CD4-positive, CD25-positive, alpha-beta regulatory T cell (primary cell): ENCODE results near the gene PLXDC1. TPM values are rescaled to one million over a fixed set of nuclear protein-coding genes. Genes with fewer than 3 reads are reported as not detected.
"Not testable (repeated sequence)": the region's sequence is repeated elsewhere in the genome, so short reads cannot be mapped to it uniquely, and the experiment has no call there.

Experiments
- ATAC-seq, 2 donors: fragments of 150-1000 bp; cut with Tn5 transposase; one replicate each; pipeline ENCODE4 v1.10.0; 2021; ENCODE audit warnings: low read depth in 2 of 2, moderate number of reproducible peaks in 2 of 2, moderate library complexity in 1 of 2
- DNase-seq, 3 donors: peaks; one replicate each; pipeline versions ENCODE4 v3.0.0 to v3.0.0-alpha.2; 2012 to 2022; ENCODE audit warnings: mixed read lengths in 1 of 3
- H3K27ac ChIP-seq: one replicate; pipeline ENCODE4 v1.7.0; 2013; ENCODE audit warnings: mild to moderate bottlenecking, low read length; ENCODE audit not compliant: insufficient read depth, poor library complexity, severe bottlenecking
- H3K27me3 ChIP-seq: one replicate; pipeline ENCODE4 v1.7.0; 2013; ENCODE audit warnings: low read length; ENCODE audit not compliant: control insufficient read depth, insufficient read depth
- H3K36me3 ChIP-seq: one replicate; pipeline ENCODE4 v1.7.0; 2013; ENCODE audit warnings: mild to moderate bottlenecking, low read length, moderate library complexity; ENCODE audit not compliant: control insufficient read depth, insufficient read depth
- H3K4me1 ChIP-seq: 2 replicates; pipeline ENCODE4 v1.7.0; 2013; ENCODE audit warnings: mild to moderate bottlenecking, low read length; ENCODE audit not compliant: insufficient read depth, control insufficient read depth, poor library complexity, severe bottlenecking
- H3K4me3 ChIP-seq: one replicate; pipeline ENCODE4 v1.7.0; 2013; ENCODE audit warnings: low read depth, mild to moderate bottlenecking, low read length, moderate library complexity
- H3K9me3 ChIP-seq, 2 experiments: 1 replicate in 1 of 2; 2 replicates in 1 of 2; pipeline ENCODE4 v1.7.0; 2013; ENCODE audit warnings: low read length in 2 of 2, mild to moderate bottlenecking in 1 of 2, moderate library complexity in 1 of 2; ENCODE audit not compliant: control insufficient read depth in 2 of 2
- H3K27ac Mint-ChIP-seq, 3 donors: one replicate each; pipeline ENCODE4 v1.8.0; 2020 to 2022; ENCODE audit warnings: mild to moderate bottlenecking in 3 of 3, mixed read lengths in 3 of 3, moderate library complexity in 2 of 3
- H3K27me3 Mint-ChIP-seq: one replicate; pipeline ENCODE4 v1.8.0; 2022; ENCODE audit warnings: mild to moderate bottlenecking, mixed read lengths
- H3K36me3 Mint-ChIP-seq: one replicate; pipeline ENCODE4 v1.8.0; 2020; ENCODE audit warnings: mixed read lengths
- H3K4me1 Mint-ChIP-seq, 4 donors: one replicate each; pipeline ENCODE4 v1.8.0; 2020 to 2022; ENCODE audit warnings: mixed read lengths in 4 of 4, mild to moderate bottlenecking in 1 of 4
- H3K4me3 Mint-ChIP-seq, 4 donors: one replicate each; pipeline ENCODE4 v1.8.0; 2020 to 2022; ENCODE audit warnings: mild to moderate bottlenecking in 4 of 4, mixed read lengths in 4 of 4, moderate library complexity in 3 of 4
- H3K9me3 Mint-ChIP-seq, 7 donors: one replicate each; pipeline ENCODE4 v1.8.0; 2020 to 2022; ENCODE audit warnings: mixed read lengths in 7 of 7, mild to moderate bottlenecking in 3 of 7, moderate library complexity in 2 of 7
- polyA plus RNA-seq, 4 donors: library from polyadenylated mRNA; unstranded; fragments of 300-500 nt; fragmentation: Illumina TruSeq; gene quantifications; one replicate each; pipeline ENCODE4 v1.2.3, GENCODE V29; 2021
- total RNA-seq: library from RNA; stranded (reverse); gene quantifications from one replicate; pipeline ENCODE4 v1.2.3, GENCODE V29; 2022

PLXDC1 gene
- total and polyA plus RNA-seq, 5 donors from 2014 or later = 0.27 to 12.9 (median 1.7) TPM

DNA sequence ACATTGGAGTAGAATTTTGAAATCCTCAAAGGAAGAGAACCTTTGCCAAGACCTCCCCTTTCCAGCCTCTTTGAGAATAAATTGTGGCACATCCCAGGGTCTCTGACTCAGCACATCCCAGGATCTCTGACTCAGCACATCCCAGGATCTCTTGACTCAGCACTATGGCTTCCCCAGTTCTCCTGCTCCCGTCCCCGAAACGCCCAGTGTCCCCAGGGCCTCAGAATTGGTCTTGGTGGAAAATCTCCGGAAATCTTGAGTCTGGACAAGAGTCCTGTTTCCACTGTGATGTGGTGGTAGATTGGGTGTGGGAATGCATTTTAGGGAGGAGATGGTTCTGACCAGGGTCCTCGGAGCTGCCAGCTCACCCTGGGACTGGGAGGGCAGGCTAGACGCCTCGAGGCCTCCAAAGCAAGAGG, 19.2 kb downstream of the PLXDC1 start:
- Histone ChIP-seq H3K27ac (no peak overlapping the region), H3K4me3 (no peak overlapping the region), H3K27me3 (no peaks in the 10 kb centered on the region), H3K9me3 (no peaks in the 10 kb centered on the region), H3K4me1 (no peaks in the 10 kb centered on the region), H3K36me3 (no peaks in the 10 kb centered on the region)
- Mint-ChIP-seq H3K36me3 (no peaks in the 10 kb centered on the region), H3K27ac (peak overlapping the region in 1 of 3 donors; percentile 42), H3K27me3 (peaks cover 5% of the 10 kb centered on the region), H3K4me1 (peaks cover 0 to 2% (median 0%) of the 10 kb centered on the region in 4 donors), H3K9me3 (peaks cover 0 to 3% (median 0%) of the 10 kb centered on the region in 7 donors), H3K4me3 (no peak overlapping the region)
- DNase-seq (no peak), ATAC-seq (no peak)

DNA sequence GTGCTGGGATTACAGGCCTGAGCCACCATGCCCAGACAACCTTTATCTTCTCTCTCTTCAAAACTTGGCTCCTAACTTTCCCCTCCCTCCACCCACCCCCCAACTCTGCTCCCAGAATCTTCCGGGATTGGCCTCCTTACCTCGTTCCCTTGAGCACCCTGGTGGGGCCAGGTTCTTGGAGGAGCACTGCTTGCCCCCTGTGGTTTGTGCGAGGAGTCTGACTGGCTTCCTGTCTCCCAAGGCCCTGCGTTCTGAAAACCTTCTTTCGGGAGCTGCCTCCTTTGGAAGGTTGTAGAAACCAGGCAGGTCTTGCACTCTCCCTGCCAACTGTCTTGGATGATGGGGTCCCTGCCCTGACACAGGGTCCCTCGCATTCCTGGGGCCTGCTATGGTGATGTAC, 19.8 kb downstream of the PLXDC1 start:
- H3K27me3 Mint-ChIP-seq = no peaks in the 10 kb centered on the region
- H3K4me1 ChIP-seq = no peaks in the 10 kb centered on the region
- H3K27me3 ChIP-seq = no peaks in the 10 kb centered on the region
- peaks cover 0 to 3% (median 0%) of the 10 kb centered on the region in 4 donors for H3K4me1 Mint-ChIP-seq
- no peak overlapping the region for H3K4me3 ChIP-seq
- no peak overlapping the region for H3K27ac ChIP-seq
- H3K27ac Mint-ChIP-seq = no peak overlapping the region
- no peak for DNase-seq
- no peaks in the 10 kb centered on the region for H3K9me3 ChIP-seq
- H3K9me3 Mint-ChIP-seq = peaks cover 0 to under 1% (median 0%) of the 10 kb centered on the region in 7 donors
- no peaks in the 10 kb centered on the region for H3K36me3 ChIP-seq
- no peak for ATAC-seq
- no peaks in the 10 kb centered on the region for H3K36me3 Mint-ChIP-seq
- H3K4me3 Mint-ChIP-seq = no peak overlapping the region

DNA sequence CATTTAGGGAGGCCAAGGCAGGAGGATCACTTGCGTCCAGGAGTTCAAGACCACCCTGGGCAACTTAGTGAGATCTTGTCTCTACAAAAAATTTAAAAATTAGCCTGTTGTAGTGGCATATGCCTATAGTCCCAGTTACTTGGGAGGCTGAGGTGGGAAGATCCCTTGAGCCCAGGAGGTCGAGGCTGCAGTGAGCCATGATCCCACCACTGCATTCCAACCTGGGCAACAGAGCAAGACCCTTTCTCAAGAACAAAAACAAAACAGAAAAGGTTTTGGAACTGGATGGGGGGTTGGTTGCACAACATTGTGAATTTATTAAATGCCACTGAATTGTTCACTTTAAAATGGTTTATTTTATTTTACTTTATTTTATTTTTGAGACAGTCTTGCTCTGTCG, 21.2 kb downstream of the PLXDC1 start:
- no peak overlapping the region for H3K27ac ChIP-seq
- H3K36me3 Mint-ChIP-seq = no peaks in the 10 kb centered on the region
- peak overlapping the region in 2 of 3 donors; percentile 55 to 75 for H3K27ac Mint-ChIP-seq
- DNase-seq = no peak
- H3K4me3 Mint-ChIP-seq = no peak overlapping the region
- ATAC-seq = no peak
- no peaks in the 10 kb centered on the region for H3K27me3 ChIP-seq
- no peaks in the 10 kb centered on the region for H3K4me1 ChIP-seq
- H3K4me3 ChIP-seq = no peak overlapping the region
- no peaks in the 10 kb centered on the region for H3K9me3 Mint-ChIP-seq
- no peaks in the 10 kb centered on the region for H3K27me3 Mint-ChIP-seq
- no peaks in the 10 kb centered on the region for H3K36me3 ChIP-seq
- no peaks in the 10 kb centered on the region for H3K9me3 ChIP-seq
- peaks cover 0 to 3% (median 0%) of the 10 kb centered on the region in 4 donors for H3K4me1 Mint-ChIP-seq

DNA sequence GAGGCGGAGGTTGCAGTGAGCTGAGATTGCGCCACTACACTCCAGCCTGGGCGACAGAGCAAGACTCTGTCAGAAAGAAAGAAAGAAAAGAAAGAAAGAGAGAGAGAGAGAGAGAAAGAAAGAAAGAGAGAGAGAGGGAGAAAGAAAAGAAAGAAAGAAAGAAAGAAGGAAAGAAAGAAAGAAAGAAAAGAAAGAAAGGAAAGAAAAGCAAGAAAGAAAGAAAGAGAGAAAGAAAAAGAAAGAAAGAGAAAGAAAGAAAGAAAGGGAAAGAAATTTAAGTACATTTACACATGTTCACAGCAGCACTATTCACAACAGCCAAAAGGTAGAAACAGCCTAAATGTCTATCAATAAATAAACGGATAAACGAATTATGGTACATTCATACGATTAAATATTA, 21.9 kb downstream of the PLXDC1 start:
- H3K4me3 Mint-ChIP-seq, DNase-seq, H3K9me3 ChIP-seq, H3K4me3 ChIP-seq, H3K27me3 Mint-ChIP-seq, H3K9me3 Mint-ChIP-seq, H3K4me1 Mint-ChIP-seq, H3K36me3 ChIP-seq, ATAC-seq, H3K36me3 Mint-ChIP-seq, H3K27me3 ChIP-seq, H3K27ac ChIP-seq, H3K4me1 ChIP-seq: not testable (repeated sequence)
- H3K27ac Mint-ChIP-seq = peak overlapping the region; percentile 65 to 79 (median 75)

DNA sequence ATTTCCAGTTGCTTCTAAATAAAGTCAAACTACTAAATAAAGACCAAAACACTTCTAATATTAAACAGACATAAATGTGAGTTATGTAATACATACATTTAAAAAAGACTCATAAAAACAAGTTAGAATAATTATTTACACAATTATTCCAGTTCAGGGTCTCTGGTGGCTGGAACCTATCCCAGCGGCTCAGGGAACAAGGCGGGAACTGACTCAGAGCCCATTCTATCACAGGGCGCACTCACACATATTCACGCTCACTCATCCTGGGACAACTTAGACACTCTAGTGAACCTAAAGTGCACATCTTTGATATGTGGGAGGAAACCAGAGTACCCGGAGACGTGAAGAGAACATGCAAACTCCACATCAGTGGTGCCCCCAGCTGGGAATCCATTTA, 25.0 kb downstream of the PLXDC1 start:
- DNase-seq (no peak), ATAC-seq (no peak)
- Mint-ChIP-seq H3K27ac (no peak overlapping the region), H3K36me3 (no peaks in the 10 kb centered on the region), H3K27me3 (no peaks in the 10 kb centered on the region), H3K4me3 (no peak overlapping the region), H3K4me1 (peaks cover 0 to 3% (median 0%) of the 10 kb centered on the region in 4 donors), H3K9me3 (no peaks in the 10 kb centered on the region)
- no peak overlapping the region for H3K27ac ChIP-seq
- H3K27me3 ChIP-seq = no peaks in the 10 kb centered on the region
- no peak overlapping the region for H3K4me3 ChIP-seq
- H3K4me1 ChIP-seq = no peaks in the 10 kb centered on the region
- H3K9me3 ChIP-seq = no peaks in the 10 kb centered on the region
- H3K36me3 ChIP-seq = no peaks in the 10 kb centered on the region

DNA sequence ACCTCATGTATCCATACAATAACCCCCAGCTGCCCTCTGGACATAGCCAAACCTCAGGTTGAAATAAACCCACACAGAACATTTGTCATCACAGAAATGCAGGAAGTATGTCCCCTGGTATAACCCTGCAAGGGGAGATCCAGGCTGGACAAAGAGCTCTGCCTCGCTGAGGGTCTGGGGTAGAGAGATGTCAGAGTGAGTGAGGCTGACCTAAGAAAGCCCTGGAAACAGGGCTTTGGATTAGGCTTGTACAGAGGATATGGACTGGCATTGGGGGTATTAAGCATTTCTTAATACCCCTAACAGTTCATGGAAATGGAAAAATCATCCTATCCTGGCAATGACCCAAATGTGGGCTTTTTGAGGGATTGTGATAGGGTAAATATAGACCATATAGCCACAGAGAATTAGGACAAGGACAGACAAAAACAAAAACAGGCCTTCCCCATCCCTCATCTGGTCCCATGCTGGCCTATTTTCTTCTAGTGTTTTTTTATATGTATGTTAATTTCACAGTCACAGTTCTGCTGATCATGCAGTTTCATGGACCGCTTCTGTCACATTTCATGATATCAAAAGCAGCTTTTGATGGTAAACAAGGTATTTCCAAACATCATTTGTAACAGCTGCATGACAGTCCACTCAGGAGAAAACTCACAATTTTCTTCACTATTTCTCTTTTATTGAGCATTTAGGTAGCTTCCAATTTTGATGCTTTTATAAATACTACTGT, 26.1 kb downstream of the PLXDC1 start:
- no peaks in the 10 kb centered on the region for H3K9me3 ChIP-seq
- H3K27me3 ChIP-seq = no peaks in the 10 kb centered on the region
- DNase-seq (no peak), ATAC-seq (no peak)
- Mint-ChIP-seq H3K4me3 (no peak overlapping the region), H3K9me3 (no peaks in the 10 kb centered on the region), H3K36me3 (no peaks in the 10 kb centered on the region), H3K4me1 (peaks cover 0 to 3% (median 0%) of the 10 kb centered on the region in 4 donors), H3K27me3 (no peaks in the 10 kb centered on the region), H3K27ac (no peak overlapping the region)
- H3K36me3 ChIP-seq = no peaks in the 10 kb centered on the region
- no peaks in the 10 kb centered on the region for H3K4me1 ChIP-seq
- H3K27ac ChIP-seq = no peak overlapping the region
- H3K4me3 ChIP-seq = no peak overlapping the region

DNA sequence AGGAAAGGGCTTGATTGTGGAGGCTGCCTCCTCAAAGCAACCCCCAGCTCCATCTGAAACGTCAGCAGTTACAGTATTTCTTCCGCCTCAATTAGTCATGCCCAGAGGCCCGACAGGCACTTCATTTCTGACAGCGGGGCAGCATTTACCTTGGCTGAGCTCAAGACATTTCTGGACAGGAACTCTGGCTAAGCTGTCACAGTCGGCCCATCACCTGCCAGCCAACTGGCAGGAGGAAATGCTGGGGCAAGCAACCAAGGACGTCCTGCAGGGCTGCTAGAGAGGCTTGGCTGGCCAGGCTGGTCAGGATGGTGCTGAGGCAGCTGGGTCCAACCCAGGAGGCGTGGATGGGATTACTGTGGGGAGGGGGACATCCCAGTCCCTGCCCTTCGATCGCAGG, 27.8 kb downstream of the PLXDC1 start:
- no peak for DNase-seq
- no peak overlapping the region for H3K27ac ChIP-seq
- no peak overlapping the region for H3K4me3 ChIP-seq
- H3K36me3 ChIP-seq = no peaks in the 10 kb centered on the region
- Mint-ChIP-seq H3K27me3 (no peaks in the 10 kb centered on the region), H3K27ac (no peak overlapping the region), H3K4me3 (no peak overlapping the region), H3K4me1 (peaks cover 0 to 3% (median 0%) of the 10 kb centered on the region in 4 donors), H3K36me3 (no peaks in the 10 kb centered on the region), H3K9me3 (no peaks in the 10 kb centered on the region)
- no peaks in the 10 kb centered on the region for H3K4me1 ChIP-seq
- H3K27me3 ChIP-seq = no peaks in the 10 kb centered on the region
- no peaks in the 10 kb centered on the region for H3K9me3 ChIP-seq
- ATAC-seq = no peak

DNA sequence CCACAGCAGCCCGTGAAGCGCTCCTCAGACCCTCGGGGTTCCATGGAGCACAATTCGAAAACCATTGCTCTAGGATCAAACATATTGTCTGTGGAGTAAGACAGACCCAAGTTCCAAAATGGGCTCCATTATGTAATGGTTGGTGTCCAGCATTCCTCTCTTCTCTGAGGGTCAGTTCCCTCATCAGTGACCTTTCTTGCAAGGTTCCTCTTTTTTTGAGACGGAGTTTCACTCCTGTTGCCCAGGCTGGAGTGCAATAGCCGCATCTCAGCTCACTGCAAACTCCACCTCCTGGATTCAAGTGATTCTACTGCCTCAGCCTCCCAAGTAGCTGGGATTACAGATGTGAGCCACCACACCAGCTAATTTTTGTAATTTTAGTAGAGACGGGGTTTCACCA, 28.4 kb downstream of the PLXDC1 start:
- DNase-seq (no peak), ATAC-seq (no peak)
- Mint-ChIP-seq H3K4me3 (no peak overlapping the region), H3K9me3 (no peaks in the 10 kb centered on the region), H3K4me1 (peaks cover 0 to 3% (median under 1%) of the 10 kb centered on the region in 4 donors), H3K27me3 (no peaks in the 10 kb centered on the region), H3K27ac (peak overlapping the region in 1 of 3 donors; percentile 44), H3K36me3 (no peaks in the 10 kb centered on the region)
- Histone ChIP-seq H3K4me3 (no peak overlapping the region), H3K36me3 (no peaks in the 10 kb centered on the region), H3K27ac (no peak overlapping the region), H3K27me3 (no peaks in the 10 kb centered on the region), H3K4me1 (no peaks in the 10 kb centered on the region), H3K9me3 (no peaks in the 10 kb centered on the region)
